K562 (cell line): ENCODE results near the gene MAP2. TPM values are rescaled to one million over a fixed set of nuclear protein-coding genes. Genes with fewer than 3 reads are reported as not detected.

Experiments
- ATAC-seq: fragments of 200-7000 bp; cut with Tn5 transposase; 3 replicates; pipeline ENCODE4 v1.9.1; 2020; ENCODE audit warnings: moderate library complexity
- BruUV-seq: library from RNA; stranded (reverse); fragments of 400-500 nt; replicated peaks from 2 replicates; lab custom pipeline; 2021; lab: Mats Ljungman, UMichigan
- CTCF ChIA-PET: fragments of 300-600 bp; formaldehyde crosslinking; extraction: SDS; loops from one replicate; lab custom pipeline; 2021; ENCODE audit warnings: low intra/inter-chr PET ratio; lab: Yijun Ruan, JAX
- POLR2A ChIA-PET: fragments of 300-600, 350-650 bp; sonication (Branson Sonifier 250); formaldehyde crosslinking; extraction: SDS; loops from one replicate; lab custom pipeline; 2021; ENCODE audit warnings: antibody characterized with exemption, inconsistent platforms; lab: Yijun Ruan, JAX
- DNase-seq, 4 experiments: peaks; one replicate each; pipeline versions ENCODE4 v3.0.0 to v3.0.0-alpha.2; 2011 to 2018; ENCODE audit warnings: low spot score in 3 of 4, mixed read lengths in 3 of 4; ENCODE audit errors: extremely low read depth in 1 of 4
- FAIRE-seq: peaks from 2 replicates; lab custom pipeline; 2011; peaks lifted over from hg19 to GRCh38; lab: Jason Lieb, UNC
- H2AFZ ChIP-seq: 2 replicates; pipeline ENCODE4 v1.6.0; 2011; ENCODE audit warnings: low read depth, low read length, control low read depth, inconsistent platforms
- H3K27ac ChIP-seq: fragments of 200-600 bp; 3 replicates; pipeline ENCODE4 v1.8.0; 2011; ENCODE audit warnings: low read depth, mild to moderate bottlenecking, control low read depth, inconsistent platforms, low read length, moderate library complexity, mixed read lengths; ENCODE audit errors: extremely low read depth
- H3K27me3 ChIP-seq, 2 experiments: fragments of 300-600 bp in 1 of 2; 2 replicates in 1 of 2; 3 replicates in 1 of 2; pipeline versions ENCODE4 v1.6.0 to v1.8.0; 2011; ENCODE audit warnings: inconsistent platforms in 2 of 2, low read length in 2 of 2, mild to moderate bottlenecking in 1 of 2, mixed read lengths in 1 of 2, moderate library complexity in 1 of 2; ENCODE audit not compliant: control insufficient read depth in 2 of 2, insufficient read depth in 2 of 2
- H3K36me3 ChIP-seq: fragments of 300-600 bp; 3 replicates; pipeline ENCODE4 v1.8.0; 2011; ENCODE audit warnings: mild to moderate bottlenecking, low read length, inconsistent platforms; ENCODE audit not compliant: control insufficient read depth, insufficient read depth
- H3K4me1 ChIP-seq, 2 experiments: fragments of 200-600 bp in 1 of 2; replicated peaks in 1 of 2; 2 replicates in 1 of 2; 3 replicates in 1 of 2; pipeline versions ENCODE4 v1.5.1 to v1.8.0; 2011; ENCODE audit warnings: inconsistent platforms in 2 of 2, low read length in 2 of 2, mild to moderate bottlenecking in 1 of 2, mixed read lengths in 1 of 2, moderate library complexity in 1 of 2; ENCODE audit not compliant: control insufficient read depth in 2 of 2, insufficient read depth in 2 of 2
- H3K4me2 ChIP-seq: 2 replicates; pipeline ENCODE4 v1.6.1; 2011; ENCODE audit warnings: low read length, control low read depth, inconsistent platforms, mixed read lengths; ENCODE audit not compliant: insufficient read depth
- H3K4me3 ChIP-seq: fragments of 200-600 bp; sonication (generic), shearing (Covaris generic); 2 replicates; pipeline ENCODE4 v1.5.1; 2016; ENCODE audit warnings: control low read depth, inconsistent platforms
- H3K79me2 ChIP-seq: fragments of 200-600 bp; 3 replicates; pipeline ENCODE4 v1.8.0; 2011; ENCODE audit warnings: low read length, inconsistent platforms; ENCODE audit not compliant: control insufficient read depth, insufficient read depth
- H3K9ac ChIP-seq, 2 experiments: 2 replicates each; pipeline versions ENCODE4 v1.6.0 to v1.6.1; 2011; ENCODE audit warnings: low read depth in 2 of 2, low read length in 2 of 2, control low read depth in 1 of 2, inconsistent platforms in 1 of 2, mild to moderate bottlenecking in 1 of 2, mixed read lengths in 1 of 2; ENCODE audit not compliant: insufficient read depth in 1 of 2
- H3K9me1 ChIP-seq: one replicate; pipeline ENCODE4 v1.6.0; 2011; ENCODE audit warnings: inconsistent platforms, mild to moderate bottlenecking, low read length, moderate library complexity; ENCODE audit not compliant: control insufficient read depth, insufficient read depth
- H3K9me3 ChIP-seq: replicated peaks from 2 replicates; pipeline ENCODE4 v1.5.1; 2011; ENCODE audit warnings: low read depth, low read length, inconsistent platforms; ENCODE audit not compliant: control insufficient read depth, insufficient read depth
- H4K20me1 ChIP-seq: replicated peaks from 2 replicates; pipeline ENCODE4 v1.6.1; 2011; ENCODE audit warnings: low read length, inconsistent platforms, mixed read lengths; ENCODE audit not compliant: control insufficient read depth, insufficient read depth
- ARNT ChIP-seq, 2 experiments: fragments of 450-650 bp; IDR thresholded peaks; 2 replicates each; pipeline ENCODE4 v1.6.1; 2016; ENCODE audit warnings: mild to moderate bottlenecking in 1 of 2
- BRF2 ChIP-seq: IDR thresholded peaks from 3 replicates; pipeline ENCODE4 v1.6.1; 2011; ENCODE audit warnings: borderline replicate concordance, mild to moderate bottlenecking; ENCODE audit not compliant: insufficient read length, insufficient read depth
- RFX1 ChIP-seq: fragments of 450-650 bp; IDR thresholded peaks from 2 replicates; pipeline ENCODE4 v1.6.1; 2016; ENCODE audit warnings: mild to moderate bottlenecking, moderate library complexity
- SNRNP70 ChIP-seq: fragments of 200-400 bp; formaldehyde crosslinking; optimal IDR thresholded peaks from 2 replicates; pipeline ENCODE3; 2017; ENCODE audit warnings: low read depth, low read length
- SOX6 ChIP-seq: fragments of 450-650 bp; IDR thresholded peaks from 2 replicates; pipeline ENCODE4 v1.6.1; 2014; ENCODE audit warnings: mild to moderate bottlenecking
- in situ Hi-C: fragments of 300-500 bp; cut with MboI; formaldehyde crosslinking; loops from 4 replicates; pipeline ENCODE4 v1.15.0; 2018; ENCODE audit warnings: inconsistent platforms, mixed read lengths
- intact Hi-C: fragments of 100-400 bp; cut with micrococcal nuclease; formaldehyde crosslinking; loops from 2 replicates; pipeline ENCODE4 v1.14.2; 2022
- polyA plus RNA-seq, 8 experiments: library from polyadenylated mRNA; depleted of rRNA in 4 of 8; stranded (reverse) in 5 of 8; unstranded in 3 of 8; fragments of >200 nt; fragmentation: Nextera tagmentation in 2 of 8; fragmentation: Illumina TruSeq in 1 of 8; extraction: Ambion mirVana in 2 of 8; extraction: Trizol in 1 of 8; gene quantifications; 2 replicates each; pipeline versions ENCODE4 v1.2.1 to v1.2.3, GENCODE V29; 2011 to 2014; ENCODE audit warnings: inconsistent platforms in 1 of 8, missing spikeins in 1 of 8
- total RNA-seq, 7 experiments: library from RNA; depleted of rRNA in 6 of 7; stranded (reverse); fragments of >200 nt in 6 of 7; fragmentation: Illumina TruSeq in 2 of 7; extraction: Trizol in 2 of 7; gene quantifications; 2 replicates each; pipeline versions ENCODE4 v1.2.1 to v1.2.3, GENCODE V29; 2011 to 2021; ENCODE audit warnings: low replicate concordance in 1 of 7

The MAP2 gene
- total and polyA plus RNA-seq, 9 of the 15 experiments (the other 6 are each of a cell fraction or from before 2014, with no cell fraction given): 0.13 TPM; not detected in 8

GRCh38 chr2:209633911-209634310, 210.1 kb downstream of the MAP2 start (continued):
- TF ChIP-seq BRF2: no peak

GRCh38 chr2:209636076-209636475, 212.2 kb downstream of the MAP2 start:
- DNase-seq (no peak), FAIRE-seq (no peak), ATAC-seq (no peak)
- H3K9me1 ChIP-seq: no peaks in the 10 kb centered on the region
- ChIA-PET POLR2A (no interaction called here), CTCF (no interaction called here)
- in situ Hi-C loops (no loop called here), intact Hi-C loops (no loop called here)
- H3K79me2 ChIP-seq: no peaks in the 10 kb centered on the region
- H3K4me3 ChIP-seq: no peak overlapping the region
- no peak overlapping the region for H3K27ac ChIP-seq
- H4K20me1 ChIP-seq: no peaks in the 10 kb centered on the region
- H3K4me1 ChIP-seq: no peaks in the 10 kb centered on the region
- H3K36me3 ChIP-seq: no peaks in the 10 kb centered on the region
- H3K9ac ChIP-seq: no peak overlapping the region
- H3K27me3 ChIP-seq: no peaks in the 10 kb centered on the region
- no peak overlapping the region for H3K4me2 ChIP-seq
- H3K9me3 ChIP-seq: peaks cover 2% of the 10 kb centered on the region; the same call in 1 of the 2 replicates
- BruUV-seq: no TSS peak
- H2AFZ ChIP-seq: no peak overlapping the region
- TF ChIP-seq ARNT (IDR thresholded peaks at IDR 0.05): no peak
- no peak for TF ChIP-seq SNRNP70
- TF ChIP-seq SOX6: no peak
- TF ChIP-seq RFX1: no peak
